ENCODE measurements around the gene DDX47. TPM values are rescaled to one million over a fixed set of nuclear protein-coding genes. Genes with fewer than 3 reads are reported as not detected.

Gene DDX47
- total and polyA plus RNA-seq, 2 of the 13 experiments (the other 11 are each of a cell fraction or from before 2014, with no cell fraction given) = 48.5 to 78.7 TPM

DNA sequence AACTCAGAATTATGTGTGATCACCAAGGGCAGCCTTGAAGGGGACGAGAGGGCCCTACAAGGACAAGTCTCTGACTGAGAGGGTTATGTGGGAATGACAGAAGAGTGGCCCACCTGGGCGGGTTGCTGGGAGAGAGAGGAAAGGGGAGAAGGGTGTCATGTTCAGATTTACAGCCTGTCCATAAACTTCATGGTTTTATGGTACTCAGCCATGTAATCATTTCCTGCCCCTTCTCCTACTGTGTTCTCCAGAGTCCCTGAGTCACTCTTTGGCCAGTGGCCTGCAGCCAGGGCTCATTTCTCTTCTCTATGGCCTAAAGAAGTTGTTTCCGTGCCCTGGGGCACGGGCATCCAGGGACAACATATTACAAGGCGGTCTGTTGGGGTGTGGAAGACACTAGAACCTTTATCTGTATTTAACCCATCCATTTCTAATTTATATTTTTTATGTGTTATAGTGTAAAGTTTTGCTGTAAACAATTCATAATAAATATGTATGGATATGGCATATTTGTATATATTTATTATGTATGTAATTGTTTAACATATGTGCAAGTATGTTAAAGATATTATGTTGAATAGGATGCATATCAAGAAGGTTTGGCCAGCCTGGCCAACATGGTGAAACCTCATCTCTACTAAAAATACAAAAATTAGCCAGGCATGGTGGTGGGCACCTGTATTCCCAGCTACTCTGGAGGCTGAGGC, 26.9 kb downstream of the DDX47 start:
- Histone ChIP-seq H3K9ac (ENCODE audit: insufficient read depth, low read depth, low read length) (no peak overlapping the region), H3K79me2 (ENCODE audit: insufficient read depth, low read length) (no peaks in the 10 kb centered on the region), H3K4me3 (replicated peaks in 1 of 3; ENCODE audit: insufficient read depth in 1 of 3, low read depth in 2 of 3, low read length in 3 of 3) (no peak overlapping the region), H3K36me3 (replicated peaks in 1 of 2; ENCODE audit: control insufficient read depth in 1 of 2, insufficient read depth in 2 of 2, low read length in 2 of 2) (no peaks in the 10 kb centered on the region), H4K20me1 (ENCODE audit: insufficient read depth, low read length) (no peaks in the 10 kb centered on the region), H3K4me1 (ENCODE audit: insufficient read depth, low read length) (no peaks in the 10 kb centered on the region), H3K4me2 (ENCODE audit: low read depth, low read length) (no peak overlapping the region), H3K27me3 (ENCODE audit: control insufficient read depth in 1 of 2, insufficient read depth in 2 of 2, low read length in 2 of 2) (no peaks in the 10 kb centered on the region), H2AFZ (ENCODE audit: low read length) (no peak overlapping the region), H3K27ac (ENCODE audit: extremely low read length, insufficient read depth, low read length) (no peak overlapping the region), H3K9me3 (ENCODE audit: low read length) (no peaks in the 10 kb centered on the region)
- BruUV-seq (replicated peaks) = no TSS peak
- WGBS (ENCODE audit: low lambda C conversion rate) = 90% methylated on average over 5 of the region's 5 CpGs
- TF ChIP-seq GTF3A (CRISPR knock-in tag; conservative IDR thresholded peaks at IDR 0.05) (no peak), KLF13 (CRISPR knock-in tag; IDR thresholded peaks at IDR 0.05) (no peak), ZFP36L1 (CRISPR knock-in tag; IDR thresholded peaks at IDR 0.05) (no peak)
- TF ChIP-seq, protein P1, sequence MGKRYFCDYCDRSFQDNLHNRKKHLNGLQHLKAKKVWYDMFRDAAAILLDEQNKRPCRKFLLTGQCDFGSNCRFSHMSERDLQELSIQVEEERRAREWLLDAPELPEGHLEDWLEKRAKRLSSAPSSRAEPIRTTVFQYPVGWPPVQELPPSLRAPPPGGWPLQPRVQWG (CRISPR knock-in tag; IDR thresholded peaks at IDR 0.05; ENCODE audit: borderline replicate concordance, low read depth) = no peak
- POLR2A ChIA-PET = no interaction called here
- ATAC-seq (no peak), DNase-seq (ENCODE audit: low spot score) (no peak), FAIRE-seq (no peak)
- intact Hi-C loops (cut with micrococcal nuclease; ENCODE audit: unreplicated experiment) (loop anchor here (5.0 kb wide), 3 partner anchors 52 to 372 kb away; partner anchors contain the start of gene GPRC5A), in situ Hi-C loops (cut with HindIII; ENCODE audit: extremely low pct_ligation_motif_present, low pct_unique_long_range_greater_than_20kb) (loop anchor here (5.0 kb wide), 1 partner anchor 32 kb away; no protein-coding TSS in a partner anchor)
- CTCF ChIA-PET (ENCODE audit: low intra/inter-chr PET ratio, low total read pairs) = no interaction called here

DNA sequence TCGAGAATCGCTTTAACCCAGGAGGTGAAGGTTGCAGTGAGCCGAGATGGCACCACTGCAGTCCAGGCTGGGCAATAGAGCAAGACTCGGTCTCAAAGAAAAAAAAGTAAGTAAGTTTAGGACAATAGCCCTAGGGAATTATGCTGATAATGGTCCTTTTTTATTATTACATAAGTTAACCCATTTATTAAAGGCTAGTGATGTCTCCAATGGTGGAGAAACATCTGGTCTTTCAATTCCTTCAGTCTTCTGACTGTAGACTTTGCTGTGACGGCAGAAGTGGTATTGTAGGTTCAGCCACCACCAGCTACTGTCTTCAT, 27.4 kb downstream of the DDX47 start:
- no peak overlapping the region for H3K4me3 ChIP-seq (replicated peaks in 1 of 3; ENCODE audit: insufficient read depth in 1 of 3, low read depth in 2 of 3, low read length in 3 of 3)
- no peak overlapping the region for H2AFZ ChIP-seq (ENCODE audit: low read length)
- no peak for DNase-seq (ENCODE audit: low spot score)
- no peaks in the 10 kb centered on the region for H3K9me3 ChIP-seq (ENCODE audit: low read length)
- no peaks in the 10 kb centered on the region for H3K4me1 ChIP-seq (ENCODE audit: insufficient read depth, low read length)
- H3K27ac ChIP-seq (ENCODE audit: extremely low read length, insufficient read depth, low read length) = no peak overlapping the region
- H3K27me3 ChIP-seq (ENCODE audit: control insufficient read depth in 1 of 2, insufficient read depth in 2 of 2, low read length in 2 of 2) = no peaks in the 10 kb centered on the region
- no TSS peak for BruUV-seq (replicated peaks)
- intact Hi-C loops (cut with micrococcal nuclease; ENCODE audit: unreplicated experiment) (no loop called here), in situ Hi-C loops (cut with HindIII; ENCODE audit: extremely low pct_ligation_motif_present, low pct_unique_long_range_greater_than_20kb) (no loop called here)
- H4K20me1 ChIP-seq (ENCODE audit: insufficient read depth, low read length) = no peaks in the 10 kb centered on the region
- 87% methylated on average over 5 of the region's 5 CpGs for WGBS (ENCODE audit: low lambda C conversion rate)
- H3K4me2 ChIP-seq (ENCODE audit: low read depth, low read length) = no peak overlapping the region
- ChIA-PET POLR2A (no interaction called here), CTCF (ENCODE audit: low intra/inter-chr PET ratio, low total read pairs) (no interaction called here)
- no peak overlapping the region for H3K9ac ChIP-seq (ENCODE audit: insufficient read depth, low read depth, low read length)
- FAIRE-seq = no peak
- no peaks in the 10 kb centered on the region for H3K79me2 ChIP-seq (ENCODE audit: insufficient read depth, low read length)
- no peak for ATAC-seq
- H3K36me3 ChIP-seq (replicated peaks in 1 of 2; ENCODE audit: control insufficient read depth in 1 of 2, insufficient read depth in 2 of 2, low read length in 2 of 2) = no peaks in the 10 kb centered on the region
- TF ChIP-seq ZBTB3 (CRISPR knock-in tag; IDR thresholded peaks at IDR 0.05; ENCODE audit: borderline replicate concordance, low read depth) = no peak
- no peak for TF ChIP-seq ZNF431 (CRISPR knock-in tag; IDR thresholded peaks at IDR 0.05; ENCODE audit: borderline replicate concordance, low read depth)
- TF ChIP-seq TOE1 (CRISPR knock-in tag; IDR thresholded peaks at IDR 0.05) = no peak
- TF ChIP-seq NCOA2 (CRISPR knock-in tag; IDR thresholded peaks at IDR 0.05) = no peak
- TF ChIP-seq, protein P2, sequence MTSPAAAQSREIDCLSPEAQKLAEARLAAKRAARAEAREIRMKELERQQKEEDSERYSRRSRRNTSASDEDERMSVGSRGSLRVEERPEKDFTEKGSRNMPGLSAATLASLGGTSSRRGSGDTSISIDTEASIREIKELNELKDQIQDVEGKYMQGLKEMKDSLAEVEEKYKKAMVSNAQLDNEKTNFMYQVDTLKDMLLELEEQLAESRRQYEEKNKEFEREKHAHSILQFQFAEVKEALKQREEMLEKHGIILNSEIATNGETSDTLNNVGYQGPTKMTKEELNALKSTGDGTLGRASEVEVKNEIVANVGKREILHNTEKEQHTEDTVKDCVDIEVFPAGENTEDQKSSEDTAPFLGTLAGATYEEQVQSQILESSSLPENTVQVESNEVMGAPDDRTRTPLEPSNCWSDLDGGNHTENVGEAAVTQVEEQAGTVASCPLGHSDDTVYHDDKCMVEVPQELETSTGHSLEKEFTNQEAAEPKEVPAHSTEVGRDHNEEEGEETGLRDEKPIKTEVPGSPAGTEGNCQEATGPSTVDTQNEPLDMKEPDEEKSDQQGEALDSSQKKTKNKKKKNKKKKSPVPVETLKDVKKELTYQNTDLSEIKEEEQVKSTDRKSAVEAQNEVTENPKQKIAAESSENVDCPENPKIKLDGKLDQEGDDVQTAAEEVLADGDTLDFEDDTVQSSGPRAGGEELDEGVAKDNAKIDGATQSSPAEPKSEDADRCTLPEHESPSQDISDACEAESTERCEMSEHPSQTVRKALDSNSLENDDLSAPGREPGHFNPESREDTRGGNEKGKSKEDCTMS (CRISPR knock-in tag; conservative IDR thresholded peaks at IDR 0.05) = no peak
- TF ChIP-seq, protein P3, sequence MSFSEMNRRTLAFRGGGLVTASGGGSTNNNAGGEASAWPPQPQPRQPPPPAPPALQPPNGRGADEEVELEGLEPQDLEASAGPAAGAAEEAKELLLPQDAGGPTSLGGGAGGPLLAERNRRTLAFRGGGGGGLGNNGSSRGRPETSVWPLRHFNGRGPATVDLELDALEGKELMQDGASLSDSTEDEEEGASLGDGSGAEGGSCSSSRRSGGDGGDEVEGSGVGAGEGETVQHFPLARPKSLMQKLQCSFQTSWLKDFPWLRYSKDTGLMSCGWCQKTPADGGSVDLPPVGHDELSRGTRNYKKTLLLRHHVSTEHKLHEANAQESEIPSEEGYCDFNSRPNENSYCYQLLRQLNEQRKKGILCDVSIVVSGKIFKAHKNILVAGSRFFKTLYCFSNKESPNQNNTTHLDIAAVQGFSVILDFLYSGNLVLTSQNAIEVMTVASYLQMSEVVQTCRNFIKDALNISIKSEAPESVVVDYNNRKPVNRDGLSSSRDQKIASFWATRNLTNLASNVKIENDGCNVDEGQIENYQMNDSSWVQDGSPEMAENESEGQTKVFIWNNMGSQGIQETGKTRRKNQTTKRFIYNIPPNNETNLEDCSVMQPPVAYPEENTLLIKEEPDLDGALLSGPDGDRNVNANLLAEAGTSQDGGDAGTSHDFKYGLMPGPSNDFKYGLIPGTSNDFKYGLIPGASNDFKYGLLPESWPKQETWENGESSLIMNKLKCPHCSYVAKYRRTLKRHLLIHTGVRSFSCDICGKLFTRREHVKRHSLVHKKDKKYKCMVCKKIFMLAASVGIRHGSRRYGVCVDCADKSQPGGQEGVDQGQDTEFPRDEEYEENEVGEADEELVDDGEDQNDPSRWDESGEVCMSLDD (CRISPR knock-in tag; IDR thresholded peaks at IDR 0.05; ENCODE audit: borderline replicate concordance) = no peak
- TF ChIP-seq, protein P4, sequence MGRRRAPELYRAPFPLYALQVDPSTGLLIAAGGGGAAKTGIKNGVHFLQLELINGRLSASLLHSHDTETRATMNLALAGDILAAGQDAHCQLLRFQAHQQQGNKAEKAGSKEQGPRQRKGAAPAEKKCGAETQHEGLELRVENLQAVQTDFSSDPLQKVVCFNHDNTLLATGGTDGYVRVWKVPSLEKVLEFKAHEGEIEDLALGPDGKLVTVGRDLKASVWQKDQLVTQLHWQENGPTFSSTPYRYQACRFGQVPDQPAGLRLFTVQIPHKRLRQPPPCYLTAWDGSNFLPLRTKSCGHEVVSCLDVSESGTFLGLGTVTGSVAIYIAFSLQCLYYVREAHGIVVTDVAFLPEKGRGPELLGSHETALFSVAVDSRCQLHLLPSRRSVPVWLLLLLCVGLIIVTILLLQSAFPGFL (CRISPR knock-in tag; IDR thresholded peaks at IDR 0.05) = no peak

Data from HepG2 (cell line).